Measurements from ENCODE around the gene TGFBR2. TPM values are rescaled to one million over a fixed set of nuclear protein-coding genes. Genes with fewer than 3 reads are reported as not detected.
A peak's percentile ranks its signal among the peaks of the same experiment; 100 is the strongest.

Gene TGFBR2
- total and polyA plus RNA-seq, 2 of the 13 experiments (the other 11 are each of a cell fraction or from before 2014, with no cell fraction given) = 82.2 to 187 TPM

DNA sequence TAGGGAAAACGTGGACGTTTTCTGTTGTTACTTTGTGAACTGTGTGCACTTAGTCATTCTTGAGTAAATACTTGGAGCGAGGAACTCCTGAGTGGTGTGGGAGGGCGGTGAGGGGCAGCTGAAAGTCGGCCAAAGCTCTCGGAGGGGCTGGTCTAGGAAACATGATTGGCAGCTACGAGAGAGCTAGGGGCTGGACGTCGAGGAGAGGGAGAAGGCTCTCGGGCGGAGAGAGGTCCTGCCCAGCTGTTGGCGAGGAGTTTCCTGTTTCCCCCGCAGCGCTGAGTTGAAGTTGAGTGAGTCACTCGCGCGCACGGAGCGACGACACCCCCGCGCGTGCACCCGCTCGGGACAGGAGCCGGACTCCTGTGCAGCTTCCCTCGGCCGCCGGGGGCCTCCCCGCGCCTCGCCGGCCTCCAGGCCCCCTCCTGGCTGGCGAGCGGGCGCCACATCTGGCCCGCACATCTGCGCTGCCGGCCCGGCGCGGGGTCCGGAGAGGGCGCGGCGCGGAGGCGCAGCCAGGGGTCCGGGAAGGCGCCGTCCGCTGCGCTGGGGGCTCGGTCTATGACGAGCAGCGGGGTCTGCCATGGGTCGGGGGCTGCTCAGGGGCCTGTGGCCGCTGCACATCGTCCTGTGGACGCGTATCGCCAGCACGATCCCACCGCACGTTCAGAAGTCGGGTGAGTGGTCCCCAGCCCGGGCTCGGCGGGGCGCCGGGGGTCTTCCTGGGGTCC lies at the start of gene TGFBR2 (continued):
- TF ChIP-seq ZC3H13 (CRISPR knock-in tag; IDR thresholded peaks at IDR 0.05) (peak; percentile 68; the same call in 1 of the 2 replicates), HDAC6 (IDR thresholded peaks at IDR 0.05; ENCODE audit: low read depth, low read length) (0 out of 2 replicates have a peak, but pooled peaks have one; percentile 41), SETDB1 (CRISPR knock-in tag; IDR thresholded peaks at IDR 0.05; ENCODE audit: borderline replicate concordance) (no peak), NFRKB (IDR thresholded peaks at IDR 0.05) (no peak), NAIF1 (CRISPR knock-in tag; IDR thresholded peaks at IDR 0.05; ENCODE audit: borderline replicate concordance) (no peak), TMF1 (CRISPR knock-in tag; IDR thresholded peaks at IDR 0.05; ENCODE audit: low read depth) (no peak), YEATS2 (CRISPR knock-in tag; IDR thresholded peaks at IDR 0.05; ENCODE audit: borderline replicate concordance) (peak; percentile 45; the same call in 1 of the 2 replicates), SNRNP70 (IDR thresholded peaks at IDR 0.05; ENCODE audit: low read depth, low read length) (no peak), JUNB (CRISPR knock-in tag; IDR thresholded peaks at IDR 0.05; ENCODE audit: borderline replicate concordance) (peak; percentile 94), ZNF441 (CRISPR knock-in tag; IDR thresholded peaks at IDR 0.05; ENCODE audit: borderline replicate concordance) (peak; percentile 64; the same call in 1 of the 2 replicates), ATF7-NPFF (CRISPR knock-in tag; IDR thresholded peaks at IDR 0.05; ENCODE audit: low read depth) (peak; percentile 66; the same call in 1 of the 2 replicates), NFAT5 (CRISPR knock-in tag; IDR thresholded peaks at IDR 0.05) (peak; percentile 27; the same call in 1 of the 2 replicates), MIER2 (CRISPR knock-in tag; IDR thresholded peaks at IDR 0.05) (no peak; the same call in 1 of the 2 replicates)
- TF ChIP-seq, protein P1, sequence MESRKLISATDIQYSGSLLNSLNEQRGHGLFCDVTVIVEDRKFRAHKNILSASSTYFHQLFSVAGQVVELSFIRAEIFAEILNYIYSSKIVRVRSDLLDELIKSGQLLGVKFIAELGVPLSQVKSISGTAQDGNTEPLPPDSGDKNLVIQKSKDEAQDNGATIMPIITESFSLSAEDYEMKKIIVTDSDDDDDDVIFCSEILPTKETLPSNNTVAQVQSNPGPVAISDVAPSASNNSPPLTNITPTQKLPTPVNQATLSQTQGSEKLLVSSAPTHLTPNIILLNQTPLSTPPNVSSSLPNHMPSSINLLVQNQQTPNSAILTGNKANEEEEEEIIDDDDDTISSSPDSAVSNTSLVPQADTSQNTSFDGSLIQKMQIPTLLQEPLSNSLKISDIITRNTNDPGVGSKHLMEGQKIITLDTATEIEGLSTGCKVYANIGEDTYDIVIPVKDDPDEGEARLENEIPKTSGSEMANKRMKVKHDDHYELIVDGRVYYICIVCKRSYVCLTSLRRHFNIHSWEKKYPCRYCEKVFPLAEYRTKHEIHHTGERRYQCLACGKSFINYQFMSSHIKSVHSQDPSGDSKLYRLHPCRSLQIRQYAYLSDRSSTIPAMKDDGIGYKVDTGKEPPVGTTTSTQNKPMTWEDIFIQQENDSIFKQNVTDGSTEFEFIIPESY (CRISPR knock-in tag; IDR thresholded peaks at IDR 0.05) = no peak
- TF ChIP-seq, protein P2, sequence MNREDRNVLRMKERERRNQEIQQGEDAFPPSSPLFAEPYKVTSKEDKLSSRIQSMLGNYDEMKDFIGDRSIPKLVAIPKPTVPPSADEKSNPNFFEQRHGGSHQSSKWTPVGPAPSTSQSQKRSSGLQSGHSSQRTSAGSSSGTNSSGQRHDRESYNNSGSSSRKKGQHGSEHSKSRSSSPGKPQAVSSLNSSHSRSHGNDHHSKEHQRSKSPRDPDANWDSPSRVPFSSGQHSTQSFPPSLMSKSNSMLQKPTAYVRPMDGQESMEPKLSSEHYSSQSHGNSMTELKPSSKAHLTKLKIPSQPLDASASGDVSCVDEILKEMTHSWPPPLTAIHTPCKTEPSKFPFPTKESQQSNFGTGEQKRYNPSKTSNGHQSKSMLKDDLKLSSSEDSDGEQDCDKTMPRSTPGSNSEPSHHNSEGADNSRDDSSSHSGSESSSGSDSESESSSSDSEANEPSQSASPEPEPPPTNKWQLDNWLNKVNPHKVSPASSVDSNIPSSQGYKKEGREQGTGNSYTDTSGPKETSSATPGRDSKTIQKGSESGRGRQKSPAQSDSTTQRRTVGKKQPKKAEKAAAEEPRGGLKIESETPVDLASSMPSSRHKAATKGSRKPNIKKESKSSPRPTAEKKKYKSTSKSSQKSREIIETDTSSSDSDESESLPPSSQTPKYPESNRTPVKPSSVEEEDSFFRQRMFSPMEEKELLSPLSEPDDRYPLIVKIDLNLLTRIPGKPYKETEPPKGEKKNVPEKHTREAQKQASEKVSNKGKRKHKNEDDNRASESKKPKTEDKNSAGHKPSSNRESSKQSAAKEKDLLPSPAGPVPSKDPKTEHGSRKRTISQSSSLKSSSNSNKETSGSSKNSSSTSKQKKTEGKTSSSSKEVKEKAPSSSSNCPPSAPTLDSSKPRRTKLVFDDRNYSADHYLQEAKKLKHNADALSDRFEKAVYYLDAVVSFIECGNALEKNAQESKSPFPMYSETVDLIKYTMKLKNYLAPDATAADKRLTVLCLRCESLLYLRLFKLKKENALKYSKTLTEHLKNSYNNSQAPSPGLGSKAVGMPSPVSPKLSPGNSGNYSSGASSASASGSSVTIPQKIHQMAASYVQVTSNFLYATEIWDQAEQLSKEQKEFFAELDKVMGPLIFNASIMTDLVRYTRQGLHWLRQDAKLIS (CRISPR knock-in tag; IDR thresholded peaks at IDR 0.05) = peak; percentile 95
- TF ChIP-seq, protein P3, sequence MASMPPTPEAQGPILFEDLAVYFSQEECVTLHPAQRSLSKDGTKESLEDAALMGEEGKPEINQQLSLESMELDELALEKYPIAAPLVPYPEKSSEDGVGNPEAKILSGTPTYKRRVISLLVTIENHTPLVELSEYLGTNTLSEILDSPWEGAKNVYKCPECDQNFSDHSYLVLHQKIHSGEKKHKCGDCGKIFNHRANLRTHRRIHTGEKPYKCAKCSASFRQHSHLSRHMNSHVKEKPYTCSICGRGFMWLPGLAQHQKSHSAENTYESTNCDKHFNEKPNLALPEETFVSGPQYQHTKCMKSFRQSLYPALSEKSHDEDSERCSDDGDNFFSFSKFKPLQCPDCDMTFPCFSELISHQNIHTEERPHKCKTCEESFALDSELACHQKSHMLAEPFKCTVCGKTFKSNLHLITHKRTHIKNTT (CRISPR knock-in tag; IDR thresholded peaks at IDR 0.05) = no peak

All from HepG2 (cell line).